ENCODE data around the gene PTH1R.

PTH1R gene

DNA sequence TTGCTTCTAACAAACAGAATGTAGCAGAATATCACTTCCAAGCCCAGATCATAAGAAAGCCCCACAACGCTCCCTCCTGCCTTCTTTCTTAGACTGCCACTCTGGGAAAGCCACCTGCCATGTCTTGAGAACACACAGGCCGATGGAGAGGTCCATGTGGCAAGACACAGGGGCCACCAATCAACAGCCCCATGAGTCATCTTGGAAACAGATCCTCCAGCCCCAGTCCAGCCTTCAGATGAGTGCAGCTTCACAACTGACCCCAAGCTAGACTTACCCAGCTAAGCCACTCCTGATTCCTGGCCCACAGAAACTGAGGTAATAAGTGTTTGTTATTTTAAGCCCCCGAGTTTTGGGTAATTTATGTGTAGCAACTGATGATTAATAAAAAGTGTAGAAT lies 39.7 kb downstream of the PTH1R start:
- no peak for DNase-seq

DNA sequence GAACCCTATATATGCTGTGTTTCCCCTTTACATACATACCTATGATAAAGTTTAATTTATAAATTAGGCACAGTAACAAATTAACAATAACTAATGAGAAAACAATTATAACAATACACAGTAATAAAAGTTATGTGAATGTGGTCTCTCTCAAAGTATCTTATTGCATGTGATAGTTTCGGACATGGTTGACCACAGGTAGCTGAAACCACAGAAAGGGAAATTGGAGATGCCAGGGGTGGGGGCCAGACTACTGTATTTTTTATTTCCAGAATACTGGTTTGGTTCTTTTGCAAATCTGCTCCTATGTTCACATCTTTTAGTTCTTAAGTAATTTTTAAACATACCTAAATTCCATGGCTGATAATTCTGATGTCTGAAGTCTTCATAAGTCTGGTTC lies 40.7 kb downstream of the PTH1R start:
- DNase-seq, result no peak

DNA sequence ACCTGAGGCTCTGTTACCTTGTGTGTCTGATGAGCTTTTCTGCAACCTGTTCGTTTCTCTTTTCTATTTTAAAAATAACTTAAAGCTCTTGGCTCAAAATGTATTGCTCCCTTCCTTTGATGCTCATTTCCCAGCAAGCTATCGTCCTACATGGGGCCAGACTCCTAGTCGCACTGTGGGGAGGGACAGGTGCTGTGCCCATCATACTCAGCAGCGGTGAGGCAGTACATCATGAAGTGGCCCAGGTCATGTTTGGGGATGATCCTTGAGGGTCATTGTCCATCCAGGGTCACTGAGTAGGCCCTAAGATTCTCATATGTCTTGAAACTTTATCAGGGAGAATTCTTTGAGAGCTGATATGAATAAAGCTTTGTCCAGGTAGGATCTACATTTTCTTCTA lies 41.1 kb downstream of the PTH1R start:
- no peak for DNase-seq

DNA sequence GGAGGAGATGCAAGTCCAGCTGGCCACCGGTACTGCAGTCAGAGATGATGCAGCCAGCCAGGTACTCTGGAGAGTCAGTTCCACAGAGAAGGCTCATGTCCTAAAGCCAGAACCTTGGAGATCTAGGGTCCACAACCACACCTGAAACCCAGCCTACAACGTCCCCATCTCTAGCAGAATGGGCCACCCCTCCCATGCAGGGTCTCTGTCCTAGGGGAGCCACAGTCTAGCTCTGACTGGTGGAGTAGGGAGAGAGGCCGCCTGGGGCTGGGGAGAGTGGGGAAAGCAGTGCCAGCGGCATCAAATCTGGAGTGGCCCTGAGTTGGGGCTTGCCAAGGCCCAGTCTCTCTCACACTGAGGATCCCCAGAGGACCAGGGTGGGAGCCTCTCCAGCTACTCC lies 43.5 kb downstream of the PTH1R start:
- no peak for DNase-seq

DNA sequence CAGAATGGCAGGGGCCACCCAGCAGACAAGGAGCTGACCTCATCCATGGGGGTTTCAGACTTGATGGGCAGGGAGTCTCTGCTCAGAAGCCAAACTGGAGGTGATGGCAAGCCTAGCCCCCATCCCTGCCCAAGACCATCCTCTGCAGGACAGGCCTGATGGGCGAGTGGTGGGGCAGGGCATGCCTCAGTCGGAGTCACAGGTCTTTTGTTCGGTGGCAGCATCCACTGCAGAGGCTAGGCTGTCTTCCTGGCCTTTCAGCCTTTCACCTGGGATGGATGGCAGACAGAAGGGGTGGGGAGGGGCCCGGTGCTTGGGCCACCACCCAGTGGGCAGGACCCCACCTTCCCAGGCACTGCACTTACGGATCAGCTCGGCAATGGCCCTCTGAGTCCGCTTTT lies 44.4 kb downstream of the PTH1R start:
- DNase-seq, result no peak

DNA sequence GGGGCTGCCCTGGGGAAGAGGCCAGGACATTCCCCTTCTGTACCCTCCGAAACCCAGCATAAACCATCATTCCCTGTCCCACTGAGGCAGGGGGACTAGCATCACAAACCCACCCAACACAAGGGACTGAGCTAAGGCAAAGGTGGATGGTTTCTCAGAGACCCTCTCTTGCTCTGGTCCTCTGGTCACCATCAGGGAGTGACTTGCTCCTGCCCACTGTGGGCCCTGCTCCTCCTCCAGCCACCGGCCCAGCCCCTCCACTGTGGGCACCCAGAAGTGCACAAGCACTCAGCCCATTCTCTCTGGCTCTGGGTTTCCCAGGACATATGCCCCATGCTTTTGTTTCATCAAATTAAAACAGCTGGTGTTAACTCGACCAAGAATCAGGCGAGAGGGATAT lies 44.9 kb downstream of the PTH1R start:
- no peak for DNase-seq

DNA sequence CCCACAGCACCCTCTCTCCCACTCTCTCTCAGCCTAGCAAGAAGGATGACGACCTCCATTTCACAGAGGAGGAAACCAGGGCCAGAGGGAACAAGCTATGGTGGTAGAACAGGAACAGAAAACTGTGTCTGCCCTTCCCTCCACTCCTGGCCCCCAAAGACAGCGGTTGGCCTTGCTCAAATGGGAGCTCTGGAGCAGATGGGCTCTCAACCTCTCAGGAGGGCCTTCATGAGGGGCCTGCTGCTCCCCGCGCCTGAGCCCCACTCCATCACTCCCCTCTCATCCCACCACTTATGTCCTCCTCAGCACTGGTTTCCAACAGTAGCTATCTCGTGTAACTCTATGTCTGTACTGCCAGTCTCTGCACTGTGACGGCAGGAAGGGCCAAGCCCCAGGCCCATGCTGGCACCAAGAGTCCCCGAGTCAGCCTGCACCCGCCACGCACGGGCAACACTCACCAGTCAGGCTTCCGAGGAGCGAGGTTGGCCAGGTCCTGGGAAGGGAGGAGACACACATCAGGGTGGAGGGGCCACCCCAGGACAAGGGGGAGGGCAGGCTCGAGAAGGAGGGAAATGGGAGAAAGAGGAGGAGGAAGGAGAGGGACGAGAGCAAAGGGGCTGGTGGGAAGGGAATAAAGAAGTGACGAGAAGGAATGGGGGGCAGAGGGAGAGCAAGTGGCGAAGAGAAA lies 45.5 kb downstream of the PTH1R start:
- no peak for DNase-seq

DNA sequence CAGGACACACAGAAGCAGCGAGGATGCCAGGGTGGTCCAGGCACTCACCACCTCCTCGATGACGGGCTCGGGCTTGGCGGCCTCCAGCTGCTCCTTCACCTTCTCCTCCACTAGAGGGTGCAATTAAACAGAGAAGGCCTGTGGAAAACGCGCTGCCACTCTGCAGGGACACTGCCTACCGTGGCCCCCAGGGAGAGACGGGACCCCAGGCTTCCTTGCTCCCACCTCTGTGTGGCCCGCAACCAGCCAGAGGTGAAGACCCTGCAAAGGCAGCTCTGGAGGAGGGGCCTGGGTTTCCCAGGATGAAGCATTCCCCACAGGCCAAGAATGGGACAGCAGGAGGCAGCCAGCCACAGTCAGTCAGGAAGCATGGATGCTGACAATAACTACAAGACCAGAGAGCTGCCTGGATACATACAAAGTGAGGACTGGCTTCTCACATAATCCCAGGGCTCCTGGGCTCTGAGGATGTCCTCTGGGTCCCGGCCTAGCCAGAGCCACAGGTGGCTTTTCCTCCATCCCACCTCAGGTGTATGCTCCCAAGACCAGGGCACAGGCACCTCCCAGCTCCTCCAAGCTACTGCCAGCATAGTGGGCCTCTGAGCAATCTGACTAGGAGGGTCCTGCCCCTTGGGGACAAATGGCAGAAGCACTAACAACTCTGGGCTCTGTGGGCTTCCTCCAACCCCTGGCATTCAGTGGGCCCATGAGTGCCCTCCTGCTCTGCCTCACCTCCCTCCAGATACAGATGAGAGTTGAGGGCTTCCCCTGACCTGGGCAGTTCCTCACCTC lies 46.2 kb downstream of the PTH1R start:
- DNase-seq, result no peak

DNA sequence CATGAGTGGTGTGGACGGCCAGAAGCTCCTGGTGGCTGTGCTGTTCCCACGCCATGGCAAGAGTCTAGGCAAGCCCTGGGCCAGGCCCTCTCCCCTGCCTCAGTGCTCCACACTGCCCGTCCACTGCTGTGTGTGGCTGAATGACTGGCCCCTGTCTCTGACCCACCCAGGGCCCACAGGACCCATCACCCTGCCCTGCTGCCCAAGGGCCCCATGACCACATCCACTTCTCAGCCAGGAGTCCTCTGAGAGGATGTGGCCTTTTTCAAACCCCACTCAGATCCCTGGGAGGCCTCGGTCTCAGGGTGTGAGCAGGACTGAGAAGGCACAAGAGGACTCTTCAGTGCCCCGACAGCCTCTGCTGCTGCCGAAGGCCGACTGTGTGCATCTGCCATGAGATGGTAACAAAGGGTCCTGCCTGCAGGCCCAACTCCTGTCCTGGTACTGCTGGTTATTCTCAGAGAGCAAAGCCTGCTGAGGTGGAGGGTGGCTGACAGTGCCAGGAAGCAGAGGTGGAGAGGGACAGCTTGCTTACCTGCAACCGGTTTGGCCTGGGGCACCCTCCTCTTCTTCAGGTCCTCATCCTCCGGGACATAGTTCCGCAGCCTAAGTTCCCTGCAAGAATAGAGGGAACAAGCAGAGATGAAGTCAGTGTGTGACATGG lies 47.5 kb downstream of the PTH1R start:
- no peak for DNase-seq

DNA sequence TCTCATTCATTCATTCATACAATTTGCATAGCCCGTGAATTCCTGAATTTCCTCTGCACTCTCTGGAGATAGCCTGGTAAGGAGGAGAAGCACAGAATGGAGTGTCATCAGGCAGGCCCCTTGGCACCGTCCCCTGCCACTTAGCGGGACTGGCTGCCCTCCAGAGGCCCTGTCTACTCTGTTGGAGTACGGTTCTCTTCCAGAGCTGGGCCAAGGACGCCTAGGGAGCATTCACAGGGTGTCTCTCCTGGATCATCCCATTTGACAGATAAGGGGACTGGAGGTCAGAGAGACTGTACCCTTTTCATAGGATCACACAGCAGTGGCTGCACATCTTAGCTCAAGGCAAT lies 48.0 kb downstream of the PTH1R start:
- no peak for DNase-seq

DNA sequence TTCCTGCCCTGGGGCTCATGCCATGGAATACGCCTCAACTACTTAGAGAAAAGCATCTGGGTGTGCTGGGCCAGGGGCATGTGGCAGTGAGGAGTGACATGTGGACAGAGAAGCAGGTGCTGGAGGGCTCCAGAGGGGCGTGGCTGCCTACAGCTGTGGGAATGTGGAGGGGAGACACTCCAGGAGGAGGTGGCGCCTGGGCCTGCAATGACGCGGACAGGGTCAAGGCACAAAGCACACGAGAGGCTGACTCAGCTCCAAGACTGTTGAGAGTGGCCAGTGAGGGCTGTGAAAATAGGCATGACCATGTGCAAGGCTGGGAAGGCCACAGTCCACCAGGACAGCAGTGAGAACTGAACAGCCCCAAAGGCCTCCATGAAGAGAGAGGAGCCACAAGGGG lies 48.5 kb downstream of the PTH1R start:
- no peak for DNase-seq

DNA sequence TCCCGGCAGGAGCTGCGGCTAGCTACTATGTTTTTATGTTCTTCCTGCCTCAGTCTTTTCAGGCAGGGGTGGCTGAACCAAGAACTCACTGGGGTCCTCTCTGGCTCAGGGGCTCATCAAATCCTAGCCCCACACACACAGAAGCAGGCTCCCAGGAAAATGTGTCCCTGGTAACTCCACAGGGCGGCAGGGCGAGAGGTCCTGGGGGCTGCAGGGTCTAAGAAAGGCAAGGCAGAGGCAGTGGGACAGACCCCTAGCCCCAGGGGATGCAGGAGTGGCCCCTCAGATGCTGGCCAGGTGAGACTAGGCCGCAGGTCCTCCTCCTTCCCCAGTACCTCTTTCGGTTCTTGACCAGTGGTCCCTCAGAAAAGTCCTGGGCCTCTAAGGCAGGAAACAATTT lies 48.9 kb downstream of the PTH1R start:
- DNase-seq, result no peak

DNA sequence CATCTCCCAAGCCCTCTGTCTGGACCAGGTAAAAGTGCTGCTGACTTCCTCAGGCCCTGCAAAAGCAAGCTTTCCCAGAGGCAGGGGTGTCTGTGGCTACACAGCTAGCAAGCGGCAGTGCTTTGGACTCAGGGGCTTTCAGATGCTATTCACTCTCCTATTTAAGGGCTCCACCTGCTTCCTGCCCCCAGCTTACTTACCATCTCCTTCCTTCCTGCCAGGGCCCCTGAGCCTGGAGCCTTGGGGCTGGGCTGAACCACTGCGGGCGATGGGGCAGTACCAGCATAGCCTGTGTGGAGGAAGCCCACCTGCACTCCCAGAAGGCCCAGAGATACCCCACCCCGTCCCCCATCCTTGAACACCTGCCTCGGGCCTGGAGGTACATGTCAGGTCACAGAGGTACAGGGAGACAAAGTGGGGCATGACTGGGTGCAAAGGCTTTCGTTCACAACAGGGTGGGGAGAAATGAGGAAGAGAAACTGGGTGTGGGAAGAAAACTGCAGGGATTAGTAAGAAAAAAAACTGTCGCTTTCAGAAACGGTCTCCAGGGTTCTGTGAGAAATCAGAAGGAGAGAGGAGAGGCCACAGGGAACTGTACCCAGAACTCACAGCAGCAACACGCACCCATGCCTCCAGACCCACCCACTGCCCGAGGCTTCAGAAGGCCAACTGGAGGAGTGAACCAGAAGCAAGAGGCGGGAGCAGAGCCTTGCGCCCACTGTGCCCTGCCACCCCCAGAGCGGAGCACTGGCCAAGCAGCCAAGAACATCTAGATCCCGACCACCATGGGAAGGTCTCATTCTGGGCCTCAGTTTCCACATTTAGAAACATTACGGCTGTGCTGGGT lies 49.6 kb downstream of the PTH1R start:
- no peak for DNase-seq

DNA sequence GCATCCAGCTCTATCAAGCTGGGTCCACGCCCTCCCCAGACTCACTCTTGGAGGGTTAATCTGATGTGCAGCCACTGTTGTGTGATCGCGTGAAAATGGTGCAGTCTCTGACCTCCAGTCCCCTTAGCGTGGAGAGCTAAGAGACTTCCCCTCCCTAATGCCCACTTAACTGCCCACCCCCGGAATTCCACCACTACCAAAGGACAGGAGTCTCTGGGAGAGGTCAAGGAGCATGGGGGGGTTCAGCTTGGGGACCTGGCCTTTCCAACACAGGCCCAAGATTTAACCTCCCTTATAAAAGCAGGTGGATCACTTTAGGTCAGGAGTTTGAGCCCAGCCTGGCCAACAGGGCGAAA lies 50.2 kb downstream of the PTH1R start:
- DNase-seq, result no peak

DNA sequence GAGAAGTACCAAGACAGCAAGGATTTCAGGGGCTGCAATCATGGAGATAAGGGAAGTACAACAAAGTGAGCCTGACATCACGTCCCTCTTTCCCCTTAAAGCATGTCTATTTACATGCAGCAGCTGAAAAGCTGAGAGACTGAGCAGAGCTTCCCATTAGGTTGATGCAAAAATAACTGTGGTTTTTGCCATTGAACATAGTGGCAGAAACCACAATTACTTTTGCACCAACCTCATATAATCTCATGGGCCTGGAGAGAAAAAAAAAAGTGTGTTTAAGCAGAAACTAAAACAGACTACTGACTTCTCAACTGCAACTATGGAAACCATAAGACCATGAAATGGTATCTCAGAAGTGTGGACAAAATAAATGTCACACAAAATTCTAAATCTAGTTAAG lies 50.8 kb downstream of the PTH1R start:
- DNase-seq, result no peak

DNA sequence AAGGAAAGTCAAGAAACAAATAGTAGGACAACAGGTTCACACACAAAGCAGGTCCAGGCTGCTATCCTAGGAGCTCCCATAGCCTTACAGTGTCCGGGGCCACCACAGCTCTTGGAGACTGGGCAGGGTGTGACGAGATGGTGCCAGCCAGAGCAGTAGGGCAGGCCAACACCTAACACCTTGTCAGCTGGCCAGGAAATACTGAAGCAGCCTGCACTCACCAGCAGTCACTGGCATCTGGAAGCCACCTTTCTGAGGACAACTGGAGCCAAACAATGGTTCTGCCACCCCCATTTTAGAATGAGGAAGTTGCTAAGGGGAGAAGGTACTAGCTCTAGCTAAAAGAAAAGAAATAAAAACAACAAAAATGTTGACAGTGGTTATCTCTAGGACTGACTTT lies 51.8 kb downstream of the PTH1R start:
- no peak for DNase-seq

DNA sequence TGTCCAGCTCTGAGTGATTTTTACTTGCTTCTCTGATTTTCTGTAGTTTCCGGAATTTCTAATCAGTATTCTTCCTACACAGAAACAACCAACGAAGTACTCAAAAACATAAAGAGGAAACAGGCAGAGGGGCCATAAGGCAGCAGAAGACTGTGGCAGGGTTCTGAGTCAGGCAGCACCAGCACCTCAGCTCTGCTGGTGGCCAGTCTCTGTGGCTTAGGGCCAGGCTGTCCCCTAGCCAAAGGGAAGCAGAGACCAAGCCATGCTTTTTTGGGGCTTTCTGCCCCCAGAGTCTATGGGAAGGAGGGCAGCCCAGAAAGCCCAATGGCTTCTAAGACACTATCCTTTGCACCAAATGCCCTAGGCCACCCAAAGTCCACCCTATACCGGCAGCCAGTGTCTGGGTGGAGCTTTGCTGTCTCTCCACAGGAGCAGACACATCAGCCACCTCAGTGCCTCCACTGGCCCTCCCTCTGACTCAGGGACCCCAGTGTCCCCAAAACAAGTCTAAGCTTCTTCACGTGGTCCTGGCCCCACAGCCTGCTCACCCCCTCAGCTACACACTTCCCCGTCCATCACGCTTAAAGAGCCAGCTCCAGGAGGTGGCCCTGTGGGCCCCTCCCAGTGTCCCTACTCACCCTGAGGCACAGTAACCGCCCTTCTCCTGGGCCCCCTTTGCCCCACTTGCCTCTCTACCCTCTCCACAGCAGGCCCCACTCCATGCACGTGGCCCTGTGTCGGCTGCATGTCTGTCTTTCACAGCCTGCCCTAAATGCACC lies 52.8 kb downstream of the PTH1R start:
- DNase-seq, result no peak

DNA sequence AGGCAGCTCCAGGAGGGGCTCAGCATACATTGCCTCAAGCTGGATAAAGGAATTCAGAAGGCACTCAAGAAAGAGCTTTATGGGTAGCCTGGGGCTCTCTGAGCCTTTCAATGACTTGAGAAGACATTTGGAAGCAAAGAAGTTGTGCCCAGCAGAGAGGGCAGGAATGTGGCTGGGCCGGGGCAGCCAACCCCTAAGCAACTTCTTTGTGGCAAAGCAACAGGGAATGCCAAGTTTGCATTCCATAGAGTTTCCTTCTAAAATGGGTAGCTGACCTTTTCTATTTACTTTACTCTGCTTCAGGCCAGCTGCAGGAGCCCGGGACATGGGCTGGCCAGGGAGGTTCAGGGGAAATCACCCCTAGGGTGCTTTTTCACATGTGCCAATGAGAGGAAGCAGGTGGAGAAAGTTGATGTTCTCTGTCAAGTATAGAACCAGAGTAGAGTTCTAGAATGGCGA lies 53.5 kb downstream of the PTH1R start:
- no peak for DNase-seq

DNA sequence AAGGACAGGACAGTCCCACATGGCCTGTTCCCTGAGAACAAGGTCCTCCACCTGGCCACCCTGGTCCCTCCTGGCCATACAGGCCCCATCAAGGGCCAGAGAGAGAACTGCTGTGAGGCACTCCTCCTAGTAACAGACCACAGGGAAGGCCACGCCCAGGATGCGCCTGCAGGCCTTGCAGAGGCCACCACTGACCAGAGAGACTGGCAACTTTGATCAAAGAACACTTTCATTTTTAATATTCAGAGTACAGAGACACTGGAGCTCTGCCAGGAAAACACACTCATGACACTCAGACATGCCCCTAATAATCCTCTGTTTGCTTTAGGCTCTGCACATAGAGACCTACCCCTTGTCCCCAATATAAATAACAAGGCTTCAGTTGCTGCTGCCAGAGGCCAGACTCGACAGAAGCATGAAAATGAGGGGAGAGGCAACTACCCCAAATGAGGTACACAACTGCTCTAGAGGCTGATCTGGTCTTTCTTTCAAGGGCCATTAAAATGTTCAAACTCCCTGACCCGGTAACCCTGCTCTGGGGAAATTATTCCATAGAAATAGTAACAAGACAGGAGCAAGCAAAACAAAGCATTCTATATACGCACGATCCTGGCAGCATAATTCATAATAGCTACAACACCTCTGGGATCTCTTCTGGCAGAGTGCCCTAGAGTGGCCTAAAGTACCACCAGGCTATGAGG lies 54.3 kb downstream of the PTH1R start:
- DNase-seq, result no peak

DNA sequence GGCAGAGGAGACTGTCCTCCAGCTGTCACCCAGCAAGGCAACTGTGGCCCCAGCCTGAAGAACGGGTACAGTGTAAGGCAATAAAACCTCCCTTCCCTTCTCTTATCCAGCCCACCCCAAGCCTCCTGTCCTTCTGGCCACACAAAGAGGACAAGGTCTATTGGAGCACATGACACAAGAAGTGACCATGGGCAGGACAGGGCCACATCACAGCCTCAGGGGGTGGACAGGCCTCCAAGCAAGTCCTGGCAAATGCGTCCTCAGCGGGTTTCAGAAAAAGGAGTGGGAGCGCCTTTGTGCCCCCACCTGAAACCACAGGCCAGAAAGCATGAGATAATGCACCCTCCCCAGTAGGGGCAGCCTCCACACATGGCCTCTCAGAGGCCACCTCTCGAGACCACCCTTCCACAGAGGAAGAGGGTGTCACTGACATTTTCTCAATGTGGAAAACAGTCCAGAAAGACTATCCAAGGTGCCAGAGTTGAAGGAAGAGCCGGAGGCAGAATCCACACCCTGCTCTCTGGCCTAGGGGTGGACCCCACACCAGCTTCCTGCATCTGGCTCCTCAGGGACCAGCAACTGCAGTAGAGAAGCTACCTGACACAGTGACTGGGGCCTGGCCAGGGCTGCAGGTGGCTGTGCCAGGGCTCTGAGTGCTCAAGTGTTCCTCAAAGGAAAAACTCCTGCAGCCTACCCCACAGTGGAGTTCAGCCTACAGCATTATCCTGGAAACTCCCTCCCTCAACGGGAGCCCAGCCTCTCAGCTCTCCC lies 55.1 kb downstream of the PTH1R start:
- DNase-seq, result no peak

DNA sequence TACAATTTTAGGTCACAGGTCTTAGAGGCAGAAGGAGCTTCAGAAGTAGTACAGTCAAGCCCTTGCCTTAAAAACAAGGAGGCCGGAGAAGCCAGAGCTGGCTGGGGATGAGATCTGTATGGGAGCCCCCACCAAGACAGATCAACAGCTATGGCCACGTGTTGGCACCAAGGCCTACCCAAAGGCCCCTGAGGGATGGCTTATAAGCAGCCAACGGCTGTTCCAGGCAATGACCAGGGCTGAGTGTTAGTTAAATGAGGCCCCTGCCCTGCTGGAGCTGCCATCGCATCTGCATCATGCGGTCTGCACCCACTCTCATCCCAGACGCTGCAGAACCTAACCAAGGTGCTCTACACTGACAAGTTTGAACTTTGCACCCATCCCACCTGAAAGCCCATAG lies 55.7 kb downstream of the PTH1R start:
- no peak for DNase-seq

Data from amniotic stem cell (primary cell).